ENCODE measurements around the gene TNFRSF19.

- TF ChIP-seq CTCF (conservative IDR thresholded peaks at IDR 0.05; ENCODE audit: low read depth, low read length) (no peak), EZH2 (IDR thresholded peaks at IDR 0.05; ENCODE audit: borderline replicate concordance, low read depth, low read length, poor library complexity, severe bottlenecking) (no peak)
These were observed 16.2 kb upstream of the TNFRSF19 start for GRCh38 chr13:23554000-23554399.
